Left cardiac atrium (tissue), 4 donors: ENCODE results near the gene INHA. TPM values are rescaled to one million over a fixed set of nuclear protein-coding genes. Genes with fewer than 3 reads are reported as not detected.
A peak's percentile ranks its signal among the peaks of the same experiment; 100 is the strongest.

Source experiments
- ATAC-seq, 2 donors: fragments of 200-7000 bp; cut with Tn5 transposase; one replicate each; pipeline ENCODE4 v1.9.1; 2020; ENCODE audit warnings: mild to moderate bottlenecking in 2 of 2, moderate library complexity in 2 of 2
- DNase-seq: peaks from one replicate; pipeline ENCODE4 v3.0.0-alpha.2; 2020
- intact Hi-C, 2 donors: fragments of 100-400 bp; cut with DNase I; formaldehyde crosslinking; loops; one replicate each; pipeline versions ENCODE4 v1.14.1 to v1.15.1; 2022 to 2023
- long read RNA-seq: library from polyadenylated mRNA; unstranded; transcript quantifications from one replicate; pipeline ENCODE4 v2.0.0, GENCODE V29; 2021
- total RNA-seq, 2 donors: library from RNA; stranded (reverse); fragmentation: NEBNext Ultra II Directional; extraction: Animal tissue kit (Norgen Biotek cat#: 25700); gene quantifications; one replicate each; pipeline ENCODE4 v1.2.1, GENCODE V29; 2021
- donor health status: DM: no; HTN: yes; CAD: no.
- donor health status: DM: no; HTN: yes; CAD: no; lungs with severe emphysema.
- donor health status: DM: yes; HTN: yes; CAD: no.
- donor health status: Dilated cardiomyopathy.

INHA gene, protein sequence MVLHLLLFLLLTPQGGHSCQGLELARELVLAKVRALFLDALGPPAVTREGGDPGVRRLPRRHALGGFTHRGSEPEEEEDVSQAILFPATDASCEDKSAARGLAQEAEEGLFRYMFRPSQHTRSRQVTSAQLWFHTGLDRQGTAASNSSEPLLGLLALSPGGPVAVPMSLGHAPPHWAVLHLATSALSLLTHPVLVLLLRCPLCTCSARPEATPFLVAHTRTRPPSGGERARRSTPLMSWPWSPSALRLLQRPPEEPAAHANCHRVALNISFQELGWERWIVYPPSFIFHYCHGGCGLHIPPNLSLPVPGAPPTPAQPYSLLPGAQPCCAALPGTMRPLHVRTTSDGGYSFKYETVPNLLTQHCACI
- total RNA-seq, result 10 to 100 TPM in 1 of 2 donors, 1 to 10 TPM in 1; 2.2 to 16.2 TPM
- long read RNA-seq, transcript INHA-201 (2 exons, 1,468 nt), result major isoform, 5 of 5 reads
- long read RNA-seq, partial matches to known transcripts, result 0 of 5 reads
- long read RNA-seq, other reads (novel, unspliced or antisense), result 0 of 5 reads

DNA sequence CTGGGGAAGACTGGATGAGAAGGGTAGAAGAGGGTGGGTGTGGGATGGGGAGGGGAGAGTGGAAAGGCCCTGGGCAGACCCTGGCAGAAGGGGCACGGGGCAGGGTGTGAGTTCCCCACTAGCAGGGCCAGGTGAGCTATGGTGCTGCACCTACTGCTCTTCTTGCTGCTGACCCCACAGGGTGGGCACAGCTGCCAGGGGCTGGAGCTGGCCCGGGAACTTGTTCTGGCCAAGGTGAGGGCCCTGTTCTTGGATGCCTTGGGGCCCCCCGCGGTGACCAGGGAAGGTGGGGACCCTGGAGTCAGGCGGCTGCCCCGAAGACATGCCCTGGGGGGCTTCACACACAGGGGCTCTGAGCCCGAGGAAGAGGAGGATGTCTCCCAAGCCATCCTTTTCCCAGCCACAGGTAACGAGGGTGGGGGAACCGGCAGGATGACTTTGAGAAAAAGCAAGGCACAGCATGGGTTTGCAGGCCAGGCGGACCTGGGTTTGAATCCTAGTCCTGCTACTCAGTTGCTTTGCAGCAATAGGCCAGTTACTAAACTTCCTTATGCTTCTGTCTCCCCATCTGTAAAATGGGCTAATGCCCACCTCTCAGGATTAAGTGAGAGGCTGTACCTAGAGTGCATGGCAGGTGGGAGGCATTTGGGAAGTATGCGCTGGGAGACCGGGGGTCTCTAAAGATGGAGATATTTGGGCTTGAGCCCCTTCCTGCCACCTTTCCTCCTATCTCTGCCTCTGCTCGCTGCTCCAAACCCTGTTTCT, at the start of gene INHA:
TSS of gene INHA (plus strand) at position 74 of the 765 bp plus-strand sequence. CDS start at position 139, 65 bp downstream.
- DNase-seq, result no peak
- ATAC-seq, result no peak
- intact Hi-C loops, result no loop called here

DNA sequence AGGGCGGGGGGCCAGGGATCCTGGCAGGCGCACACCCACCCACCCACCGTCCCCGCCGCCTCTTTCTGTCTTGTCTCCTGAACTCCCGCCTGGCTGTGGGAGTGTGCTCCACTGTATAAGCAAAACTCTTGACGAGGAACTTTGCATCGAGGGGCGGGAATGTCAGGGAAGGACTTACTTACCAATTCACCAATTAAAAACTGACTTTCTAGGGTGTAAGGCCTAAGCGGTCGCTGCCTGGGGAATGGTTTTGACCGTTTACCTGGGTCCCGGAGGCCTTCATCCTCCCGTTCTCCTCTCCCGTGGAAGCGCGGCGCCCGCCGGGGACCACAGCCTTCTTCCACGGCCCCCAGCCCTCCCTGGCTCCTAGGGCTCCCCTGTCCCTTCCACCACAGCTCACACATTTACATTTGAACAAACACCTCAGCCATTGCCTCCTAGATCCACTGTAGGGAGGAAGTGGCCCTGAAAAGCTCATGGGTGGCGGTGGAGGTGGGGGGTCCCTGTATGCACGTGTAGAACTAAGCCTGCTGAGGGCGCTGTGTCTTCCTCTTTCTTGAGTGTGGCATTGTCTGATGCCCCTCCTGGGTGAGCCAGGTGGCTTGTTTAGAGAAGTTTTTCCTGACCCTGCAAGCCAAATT, 49.0 kb upstream of the INHA start:
- DNase-seq (no peak), ATAC-seq (no peak)
- intact Hi-C loops, result no loop called here

- intact Hi-C loops, result loop anchor here (1.0 to 5.0 kb wide), 3 partner anchors 25 to 53 kb away; no protein-coding TSS in a partner anchor
- ATAC-seq (no peak), DNase-seq (no peak)
Measured at GRCh38 chr2:219524817-219525216, 47.3 kb upstream of the INHA start.

GRCh38 chr2:219525533-219526232, 46.4 kb upstream of the INHA start:
- no peak for DNase-seq
- peak; percentile 17 to 33 for ATAC-seq
- intact Hi-C loops, result loop anchor here (5.0 kb wide), 2 partner anchors 48 to 53 kb away; no protein-coding TSS in a partner anchor

DNA sequence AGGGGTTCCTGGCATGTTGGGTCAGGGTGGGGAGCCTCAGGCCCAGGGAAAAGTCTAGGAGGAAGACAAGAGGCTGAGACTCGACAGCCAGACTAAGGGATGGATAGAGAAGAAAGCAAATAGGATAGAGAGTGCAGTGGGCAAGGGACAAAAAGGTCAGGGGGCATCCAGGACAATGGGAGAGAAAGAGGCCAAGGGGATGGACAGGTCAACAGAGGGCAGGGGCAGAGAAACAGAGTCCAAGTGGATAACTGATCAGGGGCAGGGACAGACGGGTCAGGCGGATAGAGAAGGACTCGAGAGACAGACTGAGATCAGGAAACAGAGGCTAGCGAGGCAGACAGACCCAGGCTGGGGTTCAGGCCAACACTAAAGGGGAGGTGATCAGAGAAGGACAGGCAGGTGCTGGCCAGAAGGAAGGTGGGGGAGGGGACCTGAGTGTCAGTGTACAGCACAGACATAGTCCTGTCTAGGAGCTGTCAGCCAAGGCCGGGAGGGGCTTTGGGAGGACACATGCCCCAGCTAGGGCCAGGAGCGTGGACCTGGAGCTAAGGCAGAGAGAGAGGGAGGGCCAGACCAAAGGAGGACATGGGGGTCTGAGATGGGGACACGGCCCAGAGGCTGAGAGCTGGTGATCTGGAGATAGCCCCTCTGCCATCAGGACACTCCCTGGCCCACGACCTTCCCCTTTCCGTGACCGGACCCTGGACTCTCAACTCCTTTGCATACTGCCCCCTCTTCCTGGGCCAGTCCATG, 45.6 kb upstream of the INHA start:
- peak in 1 of 2 donors; percentile 3 for ATAC-seq
- intact Hi-C loops, result loop anchor here (5.0 kb wide), 2 partner anchors 49 to 54 kb away; no protein-coding TSS in a partner anchor

GRCh38 chr2:219527076-219527394, 45.1 kb upstream of the INHA start:
- ATAC-seq, result peak; percentile 58 to 63
- no peak for DNase-seq
- intact Hi-C loops, result loop anchor here (5.0 kb wide), 2 partner anchors 50 to 55 kb away; no protein-coding TSS in a partner anchor

More for the DNA sequence above, 45.6 kb upstream of the INHA start:
- no peak for DNase-seq

DNA sequence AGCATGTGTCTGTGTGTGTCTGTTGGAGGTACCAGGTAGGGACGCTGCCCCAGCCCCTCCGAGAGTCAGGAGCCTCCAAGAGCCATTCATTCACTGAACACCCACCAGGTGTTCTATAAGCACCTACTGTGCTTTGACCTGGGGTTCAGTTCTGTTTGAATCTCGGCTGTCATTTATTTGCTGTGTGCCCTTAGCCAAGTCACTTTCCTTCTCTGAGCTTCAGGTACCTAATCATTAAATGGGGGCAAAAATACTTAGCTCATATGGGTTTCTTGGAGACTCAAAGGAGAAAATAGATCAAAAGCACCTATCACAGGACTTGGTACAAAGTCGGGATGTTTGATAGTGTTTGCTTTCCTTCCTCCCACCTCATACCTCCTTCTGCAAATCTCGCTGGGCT, 44.6 kb upstream of the INHA start:
- ATAC-seq (no peak), DNase-seq (no peak)
- intact Hi-C loops, result loop anchor here (5.0 kb wide), 2 partner anchors 50 to 55 kb away; no protein-coding TSS in a partner anchor

DNA sequence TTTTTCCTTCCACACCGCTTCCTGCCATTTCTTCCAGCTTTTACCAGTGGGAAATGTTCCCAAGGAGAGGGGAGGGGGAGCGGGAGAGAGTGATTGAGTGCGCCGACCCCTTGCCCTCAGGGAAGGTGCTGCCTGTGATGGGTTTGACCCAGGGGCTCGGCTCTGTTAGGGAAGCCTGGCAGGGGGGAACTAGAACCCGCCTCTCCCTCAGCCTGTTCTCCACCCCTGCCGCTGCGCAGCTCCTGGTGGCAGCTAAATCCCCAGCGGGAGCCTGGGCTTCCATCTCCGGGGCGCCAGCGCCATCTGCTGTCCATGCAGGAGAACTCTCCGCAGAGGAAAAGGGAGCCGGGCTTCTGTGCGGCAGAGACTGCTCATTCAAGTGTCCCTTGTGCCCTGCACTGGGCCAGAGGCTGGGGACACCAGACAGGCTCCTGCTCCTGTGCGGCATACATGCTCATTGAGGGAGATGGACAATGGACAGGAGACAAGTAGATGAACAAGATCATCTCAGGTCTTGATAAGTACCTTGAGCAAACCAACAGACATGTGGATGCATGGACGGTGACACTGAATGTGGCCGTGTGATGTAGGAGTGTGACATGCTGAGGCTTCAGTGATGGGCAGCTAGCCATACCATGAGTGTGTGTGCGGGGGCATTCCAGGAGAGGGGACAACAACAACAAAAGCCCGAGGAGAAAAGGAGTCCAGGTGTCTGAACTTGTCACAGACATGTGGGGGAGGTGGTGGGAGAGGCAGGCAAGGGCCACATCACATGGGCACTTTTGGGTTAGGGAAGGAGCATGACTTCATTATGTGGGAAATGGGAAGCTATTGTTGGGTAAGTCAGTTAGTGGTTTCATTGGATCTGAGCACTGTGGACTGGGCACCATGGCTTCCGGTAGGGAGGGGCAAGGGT, 41.8 kb upstream of the INHA start:
- DNase-seq (peak; percentile 84), ATAC-seq (peak; percentile 77 to 84)
- intact Hi-C loops, result loop anchor here (1.0 to 5.0 kb wide), 3 partner anchors 71 to 128 kb away; no protein-coding TSS in a partner anchor

DNA sequence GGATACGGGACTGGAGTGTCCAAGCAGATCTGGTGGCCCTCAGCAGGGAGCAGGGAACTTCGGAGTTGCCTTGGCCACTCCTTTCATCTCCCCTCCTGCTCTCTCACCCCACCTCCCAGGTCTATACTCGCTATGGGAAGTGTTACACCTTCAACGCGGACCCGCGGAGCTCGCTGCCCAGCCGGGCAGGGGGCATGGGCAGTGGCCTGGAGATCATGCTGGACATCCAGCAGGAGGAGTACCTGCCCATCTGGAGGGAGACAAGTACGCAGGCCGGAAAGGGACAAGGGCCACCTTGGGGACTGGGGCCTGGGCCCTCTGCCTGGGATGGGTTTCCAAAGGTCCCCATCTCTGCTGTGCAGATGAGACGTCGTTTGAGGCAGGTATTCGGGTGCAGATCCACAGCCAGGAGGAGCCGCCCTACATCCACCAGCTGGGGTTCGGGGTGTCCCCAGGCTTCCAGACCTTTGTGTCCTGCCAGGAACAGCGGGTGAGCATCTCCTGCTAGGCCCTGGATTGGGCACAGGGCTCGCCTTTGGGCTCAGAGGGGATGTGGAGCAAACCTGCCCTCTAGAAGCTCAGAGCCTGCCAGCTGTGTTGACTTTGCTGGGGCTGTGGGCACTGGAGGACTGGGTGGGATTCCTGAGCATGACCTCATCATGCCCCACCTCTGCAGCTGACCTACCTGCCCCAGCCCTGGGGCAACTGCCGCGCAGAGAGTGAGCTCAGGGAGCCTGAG, 40.3 kb upstream of the INHA start:
- no peak for ATAC-seq
- no peak for DNase-seq
- intact Hi-C loops, result loop anchor here (2.0 to 5.0 kb wide), 2 partner anchors 129 to 130 kb away; no protein-coding TSS in a partner anchor

- ATAC-seq (no peak), DNase-seq (no peak)
- intact Hi-C loops, result loop anchor here in 1 of 2 donors (5.0 kb wide), 1 partner anchor 130 kb away; no protein-coding TSS in a partner anchor
Measured at GRCh38 chr2:219532378-219532649, 39.8 kb upstream of the INHA start.

- ATAC-seq, result no peak
- intact Hi-C loops, result loop anchor here in 1 of 2 donors (5.0 kb wide), 1 partner anchor 132 kb away; no protein-coding TSS in a partner anchor
- no peak for DNase-seq
Measured at GRCh38 chr2:219533930-219534661, 38.0 kb upstream of the INHA start.

GRCh38 chr2:219536425-219536824, 35.7 kb upstream of the INHA start:
- no peak for DNase-seq
- intact Hi-C loops, result no loop called here
- ATAC-seq, result no peak

DNA sequence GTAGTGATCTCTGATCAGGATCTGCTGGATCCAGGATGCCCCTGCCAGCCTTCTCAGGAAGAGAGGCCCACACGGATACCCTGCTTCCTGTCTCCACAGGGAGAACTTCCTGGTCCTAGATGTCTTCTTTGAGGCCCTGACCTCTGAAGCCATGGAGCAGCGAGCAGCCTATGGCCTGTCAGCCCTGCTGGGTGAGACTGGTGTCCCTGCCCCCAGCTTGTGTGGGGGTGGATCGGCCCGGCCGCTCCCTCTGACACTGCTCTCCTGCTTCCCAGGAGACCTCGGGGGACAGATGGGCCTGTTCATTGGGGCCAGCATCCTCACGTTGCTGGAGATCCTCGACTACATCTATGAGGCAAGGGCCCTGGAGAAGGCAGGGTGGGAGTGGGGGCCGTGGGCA, 35.1 kb upstream of the INHA start:
- DNase-seq (no peak), ATAC-seq (no peak)
- intact Hi-C loops, result no loop called here

- ATAC-seq, result no peak
- no peak for DNase-seq
- intact Hi-C loops, result no loop called here
Measured at GRCh38 chr2:219537657-219538488, 34.2 kb upstream of the INHA start.

DNA sequence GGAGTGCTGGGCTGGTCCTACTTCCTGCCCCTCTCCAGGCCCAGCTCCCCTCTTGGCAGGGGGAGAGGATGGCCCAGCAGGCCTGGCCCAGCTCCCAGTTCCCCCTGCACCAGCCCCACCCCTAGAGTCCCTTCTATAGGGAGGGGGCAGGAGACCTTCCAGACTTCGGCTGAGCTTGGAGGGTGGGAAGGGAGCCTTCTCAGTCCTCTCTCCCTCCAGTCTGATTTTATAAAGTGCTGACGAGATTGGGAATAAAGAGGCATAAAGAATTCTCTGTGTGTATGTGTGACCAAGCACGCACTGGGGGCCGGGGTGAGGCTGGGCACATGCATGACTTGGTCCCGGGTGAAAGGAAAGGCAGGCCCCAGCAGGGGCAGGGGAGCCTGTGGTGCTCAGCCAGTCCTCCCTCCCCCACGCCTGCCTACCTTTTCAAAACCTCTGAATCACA, 33.6 kb upstream of the INHA start:
- DNase-seq (no peak), ATAC-seq (no peak)
- intact Hi-C loops, result no loop called here
